ENCODE measurements around the gene EFCAB5.

- TF ChIP-seq CTCF (IDR thresholded peaks at IDR 0.05 in 2 of 3, conservative IDR thresholded peaks at IDR 0.05 in 1 of 3; ENCODE audit: control insufficient read depth in 2 of 3, extremely low read depth in 1 of 3, insufficient read depth in 1 of 3, low read depth in 3 of 3, low read length in 3 of 3), result no peak
- TF ChIP-seq POLR2AphosphoS5 (IDR thresholded peaks at IDR 0.05; ENCODE audit: low read length), result no peak
- no peak for TF ChIP-seq EED (IDR thresholded peaks at IDR 0.05; ENCODE audit: low read depth)
- TF ChIP-seq MAX (IDR thresholded peaks at IDR 0.05; ENCODE audit: low read depth, low read length), result no peak
- no peak for TF ChIP-seq SUZ12 (IDR thresholded peaks at IDR 0.05; ENCODE audit: unreplicated experiment)
- no peak for TF ChIP-seq RAD21 (IDR thresholded peaks at IDR 0.05; ENCODE audit: insufficient read depth, low read depth, low read length)
- TF ChIP-seq USF2 (IDR thresholded peaks at IDR 0.05; ENCODE audit: borderline replicate concordance, low read depth, low read length), result no peak
- TF ChIP-seq NFYB (IDR thresholded peaks at IDR 0.05; ENCODE audit: insufficient read depth, low read depth, low read length), result no peak
- TF ChIP-seq SMARCA5 (IDR thresholded peaks at IDR 0.05), result no peak
- no peak for TF ChIP-seq E2F4 (IDR thresholded peaks at IDR 0.05; ENCODE audit: low read depth, low read length)
These were observed 132.8 kb downstream of the EFCAB5 start for GRCh38 chr17:30074254-30074653.

Measured in GM12878 (cell line).